SU-DHL-6 (cell line): ENCODE measurements around the gene XCL2.

Experiments
- H2AFZ ChIP-seq: fragments of 200-600 bp; sonication (generic); 2 replicates; pipeline ENCODE4 v1.6.1; 2014; ENCODE audit warnings: low read depth, mild to moderate bottlenecking, moderate library complexity, mixed read lengths, antibody characterized with exemption, low read length; ENCODE audit not compliant: severe bottlenecking
- H3F3A ChIP-seq: fragments of 200-600 bp; shearing (Covaris generic); 2 replicates; pipeline ENCODE4 v1.6.0; 2016; ENCODE audit warnings: antibody characterized with exemption, mild to moderate bottlenecking; ENCODE audit not compliant: insufficient read depth
- H3K27ac ChIP-seq: fragments of 200-600 bp; sonication (generic); 2 replicates; pipeline ENCODE4 v1.5.1; 2016; ENCODE audit warnings: low read depth, mild to moderate bottlenecking, low read length, moderate library complexity, mixed read lengths
- H3K27me3 ChIP-seq: fragments of 200-600 bp; sonication (generic), shearing (Covaris generic); 2 replicates; pipeline ENCODE4 v1.6.0; 2014; ENCODE audit warnings: mild to moderate bottlenecking, low read length
- H3K36me3 ChIP-seq: fragments of 200-600 bp; sonication (generic); 2 replicates; pipeline ENCODE4 v1.6.1; 2014; ENCODE audit warnings: mild to moderate bottlenecking, low read length, mixed read lengths
- H3K4me2 ChIP-seq: fragments of 300-600, 200-600 bp; shearing (Covaris generic), sonication (generic); 2 replicates; pipeline ENCODE4 v1.6.0; 2014; ENCODE audit warnings: low read length, low read depth, mild to moderate bottlenecking; ENCODE audit not compliant: poor library complexity, severe bottlenecking
- H3K4me3 ChIP-seq: fragments of 200-600 bp; sonication (generic); 2 replicates; pipeline ENCODE4 v1.5.1; 2014; ENCODE audit warnings: antibody characterized with exemption, low read length, mild to moderate bottlenecking, mixed read lengths; ENCODE audit not compliant: insufficient read depth, poor library complexity, severe bottlenecking
- H3K79me2 ChIP-seq: fragments of 200-600 bp; sonication (generic); 2 replicates; pipeline ENCODE4 v1.6.1; 2014; ENCODE audit warnings: mild to moderate bottlenecking, low read length, moderate library complexity; ENCODE audit not compliant: insufficient read depth
- H3K9ac ChIP-seq: fragments of 200-600 bp; sonication (generic); 2 replicates; pipeline ENCODE4 v1.7.0; 2014; ENCODE audit warnings: mild to moderate bottlenecking, low read length
- H3K9me2 ChIP-seq: fragments of 200-600 bp; sonication (generic); replicated peaks from 2 replicates; pipeline ENCODE4 v1.6.1; 2014; ENCODE audit warnings: low read length; ENCODE audit not compliant: insufficient read depth
- H3K9me3 ChIP-seq: fragments of 200-600 bp; sonication (generic); 2 replicates; pipeline ENCODE4 v1.6.1; 2014; ENCODE audit warnings: low read length, mixed read lengths; ENCODE audit not compliant: insufficient read depth
- H4K20me1 ChIP-seq: fragments of 200-600 bp; sonication (generic); 2 replicates; pipeline ENCODE4 v1.6.1; 2014; ENCODE audit warnings: low read depth, mild to moderate bottlenecking, antibody characterized with exemption, low read length, moderate library complexity, mixed read lengths
- CTCF ChIP-seq: fragments of 200-600 bp; sonication (generic); IDR thresholded peaks from one replicate; pipeline ENCODE4 v1.5.1; 2017; ENCODE audit warnings: antibody characterized with exemption, mild to moderate bottlenecking, low read length, moderate library complexity; ENCODE audit not compliant: insufficient read depth, poor library complexity, severe bottlenecking
- EZH2phosphoT487 ChIP-seq: fragments of 200-600 bp; sonication (generic), shearing (Covaris generic); conservative IDR thresholded peaks from 2 replicates; pipeline ENCODE4 v1.6.1; 2018; ENCODE audit warnings: mild to moderate bottlenecking, antibody characterized with exemption, low read length, moderate library complexity, mixed read lengths

XCL2 gene

GRCh38 chr1:168585937-168586336 lies 42.1 kb upstream of the XCL2 start:
- Histone ChIP-seq H3K9me2 (no peaks in the 10 kb centered on the region), H3K27ac (no peak overlapping the region), H3K79me2 (no peaks in the 10 kb centered on the region), H3K4me2 (no peak overlapping the region), H3K9ac (no peak overlapping the region), H3F3A (no peaks in the 10 kb centered on the region), H3K4me3 (no peak overlapping the region), H3K27me3 (no peaks in the 10 kb centered on the region), H4K20me1 (no peaks in the 10 kb centered on the region), H3K36me3 (no peaks in the 10 kb centered on the region), H3K9me3 (no peaks in the 10 kb centered on the region), H2AFZ (no peak overlapping the region)
- no peak for TF ChIP-seq EZH2phosphoT487

GRCh38 chr1:168585191-168585590 lies 41.4 kb upstream of the XCL2 start:
- H3F3A ChIP-seq = no peaks in the 10 kb centered on the region
- no peak overlapping the region for H3K27ac ChIP-seq
- H4K20me1 ChIP-seq = no peaks in the 10 kb centered on the region
- TF ChIP-seq EZH2phosphoT487 (no peak), CTCF (no peak)
- no peak overlapping the region for H3K9ac ChIP-seq
- no peak overlapping the region for H2AFZ ChIP-seq
- no peaks in the 10 kb centered on the region for H3K36me3 ChIP-seq
- no peaks in the 10 kb centered on the region for H3K27me3 ChIP-seq
- H3K79me2 ChIP-seq = no peaks in the 10 kb centered on the region
- no peak overlapping the region for H3K4me3 ChIP-seq
- H3K4me2 ChIP-seq = no peak overlapping the region
- no peaks in the 10 kb centered on the region for H3K9me3 ChIP-seq
- H3K9me2 ChIP-seq = no peaks in the 10 kb centered on the region

- TF ChIP-seq CTCF (no peak), EZH2phosphoT487 (no peak)
- Histone ChIP-seq H3K27me3 (no peaks in the 10 kb centered on the region), H3K4me3 (no peak overlapping the region), H2AFZ (no peak overlapping the region), H3K27ac (no peak overlapping the region), H3F3A (no peaks in the 10 kb centered on the region), H3K9ac (no peak overlapping the region), H3K4me2 (no peak overlapping the region), H3K9me3 (no peaks in the 10 kb centered on the region), H3K36me3 (no peaks in the 10 kb centered on the region), H4K20me1 (no peaks in the 10 kb centered on the region), H3K9me2 (no peaks in the 10 kb centered on the region), H3K79me2 (no peaks in the 10 kb centered on the region)
Observed at GRCh38 chr1:168583571-168583970, 39.8 kb upstream of the XCL2 start.

- H3K79me2 ChIP-seq = no peaks in the 10 kb centered on the region
- H4K20me1 ChIP-seq = no peaks in the 10 kb centered on the region
- no peaks in the 10 kb centered on the region for H3K9me3 ChIP-seq
- H3K4me3 ChIP-seq = no peak overlapping the region
- no peak overlapping the region for H3K9ac ChIP-seq
- no peak overlapping the region for H3K4me2 ChIP-seq
- no peak overlapping the region for H2AFZ ChIP-seq
- no peaks in the 10 kb centered on the region for H3K36me3 ChIP-seq
- H3F3A ChIP-seq = no peaks in the 10 kb centered on the region
- H3K9me2 ChIP-seq = no peaks in the 10 kb centered on the region
- TF ChIP-seq EZH2phosphoT487 = no peak
- TF ChIP-seq CTCF = no peak
- no peaks in the 10 kb centered on the region for H3K27me3 ChIP-seq
- no peak overlapping the region for H3K27ac ChIP-seq
Observed at GRCh38 chr1:168582688-168583336, 39.0 kb upstream of the XCL2 start.
